ENCODE data around the gene SLC38A7.

DNA sequence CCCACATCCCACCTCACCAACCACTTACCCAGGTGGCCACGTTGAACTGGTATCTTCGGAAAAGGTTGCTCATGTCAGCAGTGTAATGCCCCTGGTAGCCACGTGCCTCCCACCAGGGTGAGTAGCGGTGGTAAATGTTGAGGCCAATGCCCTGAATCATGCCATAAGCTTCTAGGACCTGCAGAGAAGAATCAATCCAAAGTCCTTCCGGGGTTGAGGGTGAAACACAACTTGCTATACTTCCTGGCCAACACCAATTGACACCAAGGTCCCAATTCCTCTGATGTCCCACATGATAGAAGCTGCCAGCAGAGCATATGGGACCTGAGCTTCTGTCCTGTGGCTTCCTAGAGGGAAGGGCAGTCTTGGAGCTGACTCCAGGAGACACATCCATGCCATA, 43.6 kb downstream of the SLC38A7 start:
- TF ChIP-seq SIN3A (IDR thresholded peaks at IDR 0.05; ENCODE audit: borderline replicate concordance, insufficient read depth, low read length) = no peak
- TF ChIP-seq, protein P1, sequence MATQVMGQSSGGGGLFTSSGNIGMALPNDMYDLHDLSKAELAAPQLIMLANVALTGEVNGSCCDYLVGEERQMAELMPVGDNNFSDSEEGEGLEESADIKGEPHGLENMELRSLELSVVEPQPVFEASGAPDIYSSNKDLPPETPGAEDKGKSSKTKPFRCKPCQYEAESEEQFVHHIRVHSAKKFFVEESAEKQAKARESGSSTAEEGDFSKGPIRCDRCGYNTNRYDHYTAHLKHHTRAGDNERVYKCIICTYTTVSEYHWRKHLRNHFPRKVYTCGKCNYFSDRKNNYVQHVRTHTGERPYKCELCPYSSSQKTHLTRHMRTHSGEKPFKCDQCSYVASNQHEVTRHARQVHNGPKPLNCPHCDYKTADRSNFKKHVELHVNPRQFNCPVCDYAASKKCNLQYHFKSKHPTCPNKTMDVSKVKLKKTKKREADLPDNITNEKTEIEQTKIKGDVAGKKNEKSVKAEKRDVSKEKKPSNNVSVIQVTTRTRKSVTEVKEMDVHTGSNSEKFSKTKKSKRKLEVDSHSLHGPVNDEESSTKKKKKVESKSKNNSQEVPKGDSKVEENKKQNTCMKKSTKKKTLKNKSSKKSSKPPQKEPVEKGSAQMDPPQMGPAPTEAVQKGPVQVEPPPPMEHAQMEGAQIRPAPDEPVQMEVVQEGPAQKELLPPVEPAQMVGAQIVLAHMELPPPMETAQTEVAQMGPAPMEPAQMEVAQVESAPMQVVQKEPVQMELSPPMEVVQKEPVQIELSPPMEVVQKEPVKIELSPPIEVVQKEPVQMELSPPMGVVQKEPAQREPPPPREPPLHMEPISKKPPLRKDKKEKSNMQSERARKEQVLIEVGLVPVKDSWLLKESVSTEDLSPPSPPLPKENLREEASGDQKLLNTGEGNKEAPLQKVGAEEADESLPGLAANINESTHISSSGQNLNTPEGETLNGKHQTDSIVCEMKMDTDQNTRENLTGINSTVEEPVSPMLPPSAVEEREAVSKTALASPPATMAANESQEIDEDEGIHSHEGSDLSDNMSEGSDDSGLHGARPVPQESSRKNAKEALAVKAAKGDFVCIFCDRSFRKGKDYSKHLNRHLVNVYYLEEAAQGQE (IDR thresholded peaks at IDR 0.05; ENCODE audit: insufficient read depth in 1 of 2, low read depth in 2 of 2, low read length in 2 of 2) = no peak
